Measurements from ENCODE around the gene LAMP5.
A peak's percentile ranks its signal among the peaks of the same experiment; 100 is the strongest.

The LAMP5 gene

DNA sequence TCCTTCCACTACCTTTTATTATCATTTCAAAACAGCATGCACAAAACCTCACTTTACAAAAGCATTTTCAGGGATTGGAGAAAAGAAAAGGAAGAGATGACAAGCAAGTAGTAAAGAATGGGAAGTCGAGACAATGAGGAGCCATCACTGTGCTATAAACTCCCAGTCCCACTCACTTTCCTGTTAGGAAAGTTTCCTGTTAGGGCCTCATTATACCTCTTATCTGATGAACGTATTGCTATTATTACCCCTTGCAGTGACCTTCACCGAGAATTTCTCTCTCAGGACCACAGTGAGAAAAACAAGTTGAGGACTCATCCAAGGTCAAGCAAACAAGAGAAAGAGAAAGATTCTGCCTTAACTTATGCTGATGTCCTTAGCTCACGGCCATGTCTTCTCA lies 28.8 kb downstream of the LAMP5 start:
- no peak for DNase-seq

DNA sequence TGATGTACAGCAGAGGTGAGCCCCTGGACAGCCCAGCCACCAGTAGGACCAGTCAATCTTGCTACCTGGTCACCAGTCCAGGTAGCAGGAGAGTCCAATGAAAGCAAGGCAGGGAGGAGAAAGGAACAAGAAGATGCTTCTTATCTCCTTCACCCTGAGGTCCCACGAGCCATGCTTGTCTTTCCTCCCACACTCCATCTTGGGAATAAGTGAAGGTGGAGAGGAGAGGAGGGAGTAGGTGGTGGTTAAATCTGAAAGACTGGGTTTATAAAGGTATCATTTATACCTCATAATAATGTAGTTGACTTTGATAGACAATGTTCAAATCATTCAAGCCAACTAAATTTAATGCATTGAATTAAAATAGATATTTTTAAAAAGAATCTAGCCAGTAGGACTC lies 35.9 kb downstream of the LAMP5 start:
- no peak for DNase-seq

DNA sequence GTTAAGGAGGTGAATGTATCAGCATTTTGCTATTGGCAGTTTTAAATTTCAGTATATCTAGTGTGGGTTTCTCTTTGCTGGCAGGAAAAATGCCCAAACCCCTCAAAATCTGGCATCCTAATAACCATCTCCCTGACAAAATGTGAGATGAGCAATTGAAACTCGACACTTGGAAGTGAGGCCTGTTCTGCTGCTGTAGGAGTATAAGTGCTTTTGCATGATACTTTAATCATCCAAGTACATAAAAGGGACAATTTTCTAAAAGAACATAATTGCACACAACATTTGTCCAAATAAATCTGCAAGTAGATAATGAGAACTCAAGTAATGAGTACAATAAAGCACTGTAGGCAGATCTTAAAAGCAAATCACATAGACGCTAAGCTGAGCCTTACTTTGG lies 36.5 kb downstream of the LAMP5 start:
- DNase-seq: no peak

DNA sequence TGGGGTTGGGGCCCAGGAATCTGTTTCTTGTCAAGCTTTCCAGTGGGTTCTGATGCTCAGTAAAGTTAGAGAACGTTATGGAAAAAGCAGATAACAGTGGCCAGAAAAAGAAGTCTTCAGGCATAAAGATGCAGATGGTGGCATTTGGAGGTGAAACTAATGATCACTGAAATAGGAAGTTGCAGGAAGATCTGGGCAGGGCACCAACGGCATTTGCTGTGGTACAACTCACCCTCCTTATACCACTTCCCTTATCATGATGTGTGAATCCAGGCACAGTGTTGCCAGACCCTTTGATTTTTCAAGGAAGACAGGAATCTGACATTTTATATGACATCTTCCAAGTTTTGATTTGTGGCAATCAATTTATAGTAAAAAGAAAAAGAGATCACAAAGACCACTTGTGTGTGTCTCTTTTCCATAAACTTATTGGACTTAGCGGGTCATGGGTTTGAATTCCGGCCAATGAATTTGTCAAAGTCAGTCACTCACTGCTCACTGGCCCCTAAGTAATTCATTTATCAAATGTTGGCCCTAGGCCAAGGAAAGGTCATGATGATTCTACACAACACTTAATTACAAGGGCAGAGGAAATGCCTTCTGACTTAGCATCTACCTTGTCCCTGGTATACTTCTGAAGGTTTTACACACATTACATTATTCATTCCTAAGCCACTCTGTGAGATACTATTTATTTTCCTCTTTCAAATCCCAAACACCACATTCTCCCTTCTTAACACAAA lies 37.6 kb downstream of the LAMP5 start:
- DNase-seq: peak; percentile 16

DNA sequence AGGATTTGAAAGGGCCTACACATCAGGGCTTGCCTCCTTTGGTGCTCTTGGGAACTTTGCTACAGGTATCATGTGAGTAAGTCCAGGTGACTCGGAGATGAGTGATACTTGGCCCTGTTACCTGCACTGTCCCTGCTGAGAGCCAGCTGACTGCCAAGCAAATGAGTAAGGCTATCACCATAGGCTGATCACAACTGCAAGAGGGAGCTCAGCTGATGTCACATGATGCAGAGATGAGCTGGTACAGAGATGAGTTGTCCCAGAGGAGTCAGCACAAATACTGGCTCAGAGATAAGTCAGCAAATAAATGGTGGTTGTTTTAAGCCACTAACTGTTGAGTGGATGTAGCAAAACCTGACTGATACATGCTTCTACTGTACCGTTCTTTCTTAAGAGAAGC lies 41.4 kb downstream of the LAMP5 start:
- peak; percentile 26 for DNase-seq

DNA sequence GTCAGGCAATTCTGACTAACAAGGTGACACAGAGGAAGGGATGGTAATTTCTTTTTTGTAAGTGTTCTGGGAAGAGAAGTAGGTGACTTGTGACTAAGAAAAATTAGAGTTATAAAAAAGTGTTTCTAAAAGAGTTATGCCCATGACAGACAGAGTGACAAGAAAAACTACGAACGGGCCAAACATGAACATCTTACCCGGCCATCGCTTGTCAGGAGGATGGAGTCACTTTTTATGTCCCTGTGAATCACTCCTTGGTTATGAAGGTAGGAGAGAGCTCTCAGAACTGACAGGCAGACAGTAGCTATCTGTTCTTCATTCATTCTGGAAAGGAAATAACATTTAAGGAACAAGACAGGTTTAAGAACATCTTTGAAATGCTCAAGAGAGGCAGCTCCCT lies 43.0 kb downstream of the LAMP5 start:
- no peak for DNase-seq

DNA sequence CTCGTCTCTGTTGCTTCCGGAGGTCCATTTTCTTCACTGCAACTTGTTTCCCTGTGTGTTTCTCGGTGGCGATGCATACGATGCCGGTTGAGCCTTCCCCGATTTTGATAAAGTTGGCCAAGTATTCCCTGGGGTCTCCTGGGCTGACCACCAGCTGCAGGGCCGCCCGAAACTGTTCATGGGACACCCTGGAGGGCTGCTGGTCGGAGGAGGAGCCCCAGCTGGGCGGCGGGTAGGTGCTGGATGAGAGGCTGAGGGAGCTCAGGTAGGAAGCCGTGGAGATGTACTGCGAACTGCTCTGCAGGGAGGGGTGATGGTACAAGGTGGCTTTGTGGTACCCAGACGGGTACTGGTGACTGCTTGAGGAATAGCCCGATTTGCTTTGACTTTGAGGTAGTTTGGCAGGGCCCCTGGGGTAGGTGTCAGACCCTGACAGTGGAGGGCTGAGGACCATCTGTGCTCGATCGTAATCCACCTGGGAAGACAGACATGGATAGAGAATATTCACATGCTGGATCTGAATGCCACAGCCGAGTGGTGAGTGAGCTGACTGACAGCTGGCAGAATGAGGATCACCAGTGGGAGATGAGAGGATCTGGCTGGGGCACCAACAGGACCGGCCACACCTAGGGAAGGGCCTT lies 51.6 kb downstream of the LAMP5 start:
- DNase-seq: no peak

DNA sequence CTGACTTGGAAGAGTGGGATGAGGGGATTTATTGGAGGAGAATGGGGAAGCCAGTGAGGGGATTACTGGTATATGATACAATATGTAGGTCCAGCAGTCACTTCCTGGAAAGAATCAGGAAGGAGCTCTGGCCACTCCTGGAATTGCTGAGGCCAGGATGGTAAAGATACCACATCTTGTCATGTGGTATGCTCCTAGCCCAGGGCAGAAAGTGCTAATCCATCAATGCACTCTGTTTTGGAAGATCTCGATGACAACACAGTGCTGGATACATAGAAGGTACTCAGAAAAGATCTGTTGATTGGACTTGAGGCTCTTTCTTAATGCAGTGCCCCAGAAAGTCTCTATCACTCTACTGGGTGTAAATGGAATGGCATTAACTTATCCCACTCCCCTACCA lies 52.6 kb downstream of the LAMP5 start:
- no peak for DNase-seq

DNA sequence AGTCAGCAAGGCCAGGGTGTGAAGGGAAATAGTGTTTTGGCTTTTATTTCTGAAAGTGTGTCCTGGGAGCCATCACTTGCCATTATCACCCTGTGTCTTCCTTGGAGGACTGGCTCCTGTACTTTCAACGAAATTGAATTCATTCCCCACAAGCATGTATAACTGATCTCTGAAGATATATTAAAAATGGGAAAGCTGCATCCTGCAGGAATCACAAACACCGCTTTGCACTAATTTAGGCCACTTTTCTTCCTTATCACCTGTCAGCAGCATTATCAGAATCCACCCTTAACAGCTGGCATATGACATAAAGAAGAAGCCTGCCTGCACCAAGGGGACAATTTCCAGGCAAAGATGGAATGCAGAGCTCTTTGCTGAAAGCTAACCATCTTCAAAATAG lies 56.2 kb downstream of the LAMP5 start:
- no peak for DNase-seq

DNA sequence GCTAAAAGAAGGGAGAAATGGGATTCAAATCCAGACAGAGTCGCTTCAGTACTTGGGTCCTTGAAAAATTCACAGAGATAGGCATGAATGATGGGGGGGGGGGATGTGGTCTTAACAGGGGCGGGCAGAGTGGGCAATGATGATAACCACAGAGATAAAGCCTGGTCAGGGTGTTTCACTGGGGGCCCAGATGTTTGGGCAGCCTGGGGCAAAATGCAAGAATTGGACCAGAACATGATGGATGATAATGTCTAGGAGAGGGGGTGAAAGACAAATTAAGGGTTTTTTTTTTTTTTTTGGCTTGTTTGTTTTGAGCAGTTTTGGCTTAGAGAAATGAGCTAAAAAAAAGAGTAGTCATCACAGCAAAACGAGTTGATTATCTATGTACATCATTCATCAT lies 57.4 kb downstream of the LAMP5 start:
- DNase-seq: no peak

DNA sequence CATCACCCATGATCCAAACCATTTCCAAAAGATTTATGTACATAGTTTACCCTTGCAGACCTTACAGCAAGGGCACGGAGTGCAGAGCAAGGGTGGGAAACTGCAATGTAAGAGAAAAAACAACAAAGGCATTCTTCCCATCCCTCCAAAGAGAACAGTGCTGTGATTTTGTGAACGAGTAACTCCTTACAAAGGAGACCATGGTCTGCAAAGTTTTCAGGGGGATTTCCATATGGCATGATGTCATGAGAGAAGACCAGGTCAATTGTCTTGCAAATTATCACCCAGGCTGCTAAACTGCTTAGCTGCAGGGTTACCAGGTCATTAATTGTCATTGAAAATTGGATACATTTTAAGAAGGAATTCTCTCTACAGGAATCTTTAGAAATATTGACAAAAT lies 58.3 kb downstream of the LAMP5 start:
- DNase-seq: no peak

DNA sequence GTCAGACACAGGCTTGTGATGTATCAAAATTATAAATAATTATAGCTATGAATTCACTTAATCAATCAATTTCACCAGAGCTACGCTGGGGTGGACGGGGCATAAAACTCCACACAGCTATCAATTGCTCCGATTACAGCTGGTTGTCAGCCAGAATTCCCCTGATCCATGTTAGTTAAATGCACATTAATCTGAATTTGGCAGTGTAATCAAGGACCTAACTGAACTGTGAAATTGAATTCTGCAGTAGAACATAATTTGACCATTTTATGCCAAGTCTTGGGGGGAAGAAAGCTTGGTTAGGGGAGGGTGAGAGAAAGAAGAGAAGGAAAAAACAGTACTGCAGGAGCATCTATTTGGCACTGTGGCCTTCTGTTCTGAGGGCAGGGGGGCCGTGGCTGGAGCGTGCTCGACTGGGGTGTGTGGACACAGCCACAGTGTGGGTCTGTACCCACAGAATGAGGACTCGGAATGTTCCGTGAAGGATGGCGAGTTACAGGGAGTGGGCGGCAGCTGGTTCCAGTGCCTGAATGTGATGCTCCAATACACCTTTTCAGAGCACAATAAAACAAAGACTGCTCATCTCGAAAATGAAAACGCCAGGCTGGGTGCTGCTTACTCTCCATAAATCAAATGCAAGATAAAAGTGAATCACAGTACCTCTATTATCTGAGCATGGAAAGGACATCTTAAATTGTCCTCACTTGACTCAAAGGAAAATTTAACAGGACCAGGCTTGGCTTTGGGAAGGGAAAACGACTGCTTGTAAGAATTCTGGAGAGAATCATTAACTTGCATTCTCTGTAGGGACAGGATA lies 59.2 kb downstream of the LAMP5 start:
- DNase-seq: no peak

DNA sequence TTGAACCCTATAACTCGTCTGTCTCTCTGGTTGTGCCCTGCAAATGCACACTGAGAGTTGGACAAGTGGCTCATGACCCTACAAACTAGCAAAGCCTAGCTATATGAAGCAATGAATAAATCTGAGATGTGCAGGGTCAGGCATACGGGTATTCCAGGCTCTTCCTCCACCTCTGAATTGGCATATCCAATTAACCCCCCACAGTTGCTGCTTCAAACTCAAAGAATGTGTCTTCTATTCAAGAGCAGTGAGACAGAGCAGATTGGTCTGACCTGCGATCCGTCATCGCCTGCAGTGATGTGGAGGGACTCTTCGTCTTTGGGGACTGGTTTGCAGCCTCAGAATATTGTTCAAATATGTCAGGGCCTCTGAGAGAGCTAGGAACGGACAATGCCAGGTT lies 59.8 kb downstream of the LAMP5 start:
- DNase-seq: no peak

DNA sequence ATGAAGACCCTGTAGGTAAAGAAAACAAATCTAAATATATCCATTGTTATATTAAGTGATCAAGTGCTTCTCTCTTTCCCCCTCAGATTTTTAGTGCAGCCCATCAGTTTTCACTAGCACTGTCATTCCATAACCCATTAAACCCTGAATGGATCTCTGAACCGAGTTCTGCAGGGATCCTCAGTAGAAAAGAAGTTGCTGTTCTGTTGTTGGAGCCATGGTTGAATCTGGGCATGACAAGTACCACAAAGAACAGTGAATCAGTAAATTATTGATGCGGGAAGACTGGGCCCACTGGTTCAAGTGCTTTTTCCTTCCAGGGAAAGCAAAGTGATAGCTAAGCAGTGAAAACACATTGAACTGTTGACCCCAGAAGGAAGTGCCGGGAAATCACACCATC lies 60.4 kb downstream of the LAMP5 start:
- no peak for DNase-seq

DNA sequence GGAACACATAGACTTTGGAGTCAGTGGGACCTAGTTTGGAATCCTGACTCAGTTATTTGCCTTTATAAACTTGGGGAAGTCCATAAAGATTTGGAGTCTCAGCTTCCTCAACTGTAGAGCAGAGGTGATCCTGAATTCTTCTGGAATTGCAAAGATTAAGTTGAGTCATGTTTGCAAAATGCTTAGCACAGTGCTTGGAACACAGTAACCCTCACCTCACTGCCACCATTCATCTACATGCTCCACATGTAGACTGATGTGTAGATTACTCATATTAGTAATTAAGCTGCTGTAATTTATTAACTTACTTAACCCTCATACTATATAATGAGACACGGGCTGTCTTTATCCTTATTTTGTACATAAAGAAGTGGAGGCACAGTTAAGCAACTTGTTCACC lies 61.4 kb downstream of the LAMP5 start:
- no peak for DNase-seq

DNA sequence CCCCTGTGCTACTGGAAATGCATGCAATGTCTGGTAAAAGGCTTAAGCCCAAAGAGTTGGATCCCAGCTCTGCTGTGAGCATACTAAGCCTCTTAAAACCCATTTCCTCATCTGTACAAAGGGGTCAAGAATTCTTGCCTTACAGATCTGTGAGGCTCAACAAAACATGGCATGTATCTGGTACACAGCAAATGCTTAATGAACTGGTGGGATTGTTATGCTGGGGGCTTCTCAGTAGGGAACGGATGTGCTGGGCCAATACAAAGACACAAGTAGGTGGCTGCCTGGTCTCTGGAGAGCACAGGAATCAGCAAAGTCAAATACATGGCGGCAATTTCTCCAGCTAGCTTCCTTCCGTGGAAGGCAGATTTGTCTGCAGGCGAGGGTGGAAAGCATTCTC lies 62.3 kb downstream of the LAMP5 start:
- DNase-seq: no peak

DNA sequence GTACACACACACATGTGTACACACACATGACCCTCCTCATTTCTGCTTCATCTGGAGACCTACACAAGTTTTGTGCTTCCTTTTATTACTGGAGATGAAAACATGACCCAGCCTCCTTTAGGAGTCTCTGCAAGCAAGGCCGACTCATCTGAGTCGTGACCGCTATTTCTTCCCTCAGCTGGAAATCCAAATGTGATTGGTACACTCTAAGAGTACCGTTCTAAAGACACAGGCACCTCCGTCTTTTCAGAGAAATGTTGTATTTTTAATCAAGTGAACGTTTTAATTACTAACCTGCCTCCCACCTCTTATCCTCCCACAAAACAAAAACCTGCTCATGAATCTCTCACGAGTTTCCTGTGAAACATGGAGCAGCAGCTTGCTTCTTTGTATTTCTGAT lies 63.0 kb downstream of the LAMP5 start:
- DNase-seq: no peak

DNA sequence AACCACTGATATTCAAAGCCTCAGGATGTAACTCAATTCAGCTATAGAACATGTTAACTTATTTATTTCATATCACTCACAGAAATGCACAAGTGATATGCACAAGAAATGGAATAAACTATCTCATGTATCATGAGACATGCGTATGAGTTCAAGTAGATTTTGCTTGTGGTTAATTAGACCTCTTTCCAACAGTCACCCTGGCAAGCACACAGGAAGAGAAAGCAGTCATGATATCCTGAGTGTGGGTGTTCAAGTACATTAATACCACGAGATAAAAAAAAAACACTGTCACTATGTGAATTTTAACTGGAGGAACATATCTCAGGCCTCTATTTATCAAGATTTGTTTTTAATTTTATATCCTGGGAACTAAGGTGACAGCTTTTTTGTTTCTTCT lies 64.2 kb downstream of the LAMP5 start:
- no peak for DNase-seq

Data from DMS53 (cell line).